Bronchial epithelial cell (primary cell): ENCODE data around the gene CAPN1. TPM values are rescaled to one million over a fixed set of nuclear protein-coding genes. Genes with fewer than 3 reads are reported as not detected.

Experiments used
- DNase-seq: peaks from one replicate; pipeline ENCODE4 v3.0.0-alpha.2; 2010; ENCODE audit warnings: low read depth
- FAIRE-seq: peaks from 2 replicates; lab custom pipeline; 2011; peaks lifted over from hg19 to GRCh38; lab: Jason Lieb, UNC
- H3K27me3 ChIP-seq: 2 replicates; pipeline ENCODE4 v1.5.1; 2011; ENCODE audit warnings: low read length; ENCODE audit not compliant: control insufficient read depth, insufficient read depth
- H3K36me3 ChIP-seq: 2 replicates; pipeline ENCODE4 v1.5.1; 2011; ENCODE audit warnings: low read length; ENCODE audit not compliant: control insufficient read depth, insufficient read depth
- H3K4me3 ChIP-seq: 2 replicates; pipeline ENCODE4 v1.5.1; 2011; ENCODE audit warnings: mild to moderate bottlenecking, low read depth, low read length, control low read depth
- total RNA-seq: library from RNA; depleted of rRNA; stranded (reverse); fragments of >200 nt; gene quantifications from 2 replicates; pipeline ENCODE4 v1.2.1, GENCODE V29; 2014
- TF ChIP-seq, protein P1 (sequence below): IDR thresholded peaks from 2 replicates; pipeline ENCODE4 v1.5.1; 2011; ENCODE audit warnings: mild to moderate bottlenecking, moderate library complexity, low read length, control low read depth, inconsistent platforms; ENCODE audit not compliant: insufficient read depth, severe bottlenecking

CAPN1 gene
- total RNA-seq, 1 donor from 2014 or later: 136 TPM

DNA sequence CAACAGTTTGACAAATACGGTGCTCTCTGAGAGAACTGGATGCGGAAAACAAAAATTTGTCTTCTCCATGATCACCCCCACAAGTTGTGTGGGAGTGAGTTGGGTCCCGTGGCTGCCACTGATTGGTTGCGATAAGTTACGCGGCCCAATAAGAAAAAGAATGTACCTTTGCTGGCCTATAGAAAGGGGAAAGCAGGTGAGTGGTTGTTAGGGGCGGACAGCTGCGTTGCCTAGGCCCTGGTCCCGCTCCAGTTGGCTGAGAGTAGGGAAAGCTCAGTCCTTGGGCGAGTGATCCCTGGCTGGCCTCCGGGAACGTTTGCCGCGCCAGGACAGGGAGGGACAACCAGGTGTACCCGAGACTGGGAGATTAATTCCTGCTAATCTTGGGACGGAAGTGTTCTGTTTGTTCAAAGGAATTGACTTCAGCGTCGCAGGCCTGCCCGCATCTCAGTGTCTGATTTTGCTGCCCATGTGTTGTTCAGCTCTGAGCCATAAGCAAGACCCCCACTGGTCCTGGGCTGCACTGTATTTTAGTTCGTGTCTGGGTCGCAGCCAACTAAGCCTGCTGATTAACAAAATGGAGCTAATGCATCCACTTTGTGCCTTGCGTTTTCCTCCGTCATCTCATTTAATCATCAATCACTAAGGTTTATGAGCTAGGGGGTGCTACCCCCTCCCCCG lies 46.6 kb upstream of the CAPN1 start:
- Histone ChIP-seq H3K36me3 (peaks cover 24% of the 10 kb centered on the region), H3K27me3 (no peaks in the 10 kb centered on the region), H3K4me3 (peak overlapping the region; percentile 83)
- FAIRE-seq: peak; percentile 90
- peak; percentile 96 for DNase-seq
- TF ChIP-seq, protein P1, sequence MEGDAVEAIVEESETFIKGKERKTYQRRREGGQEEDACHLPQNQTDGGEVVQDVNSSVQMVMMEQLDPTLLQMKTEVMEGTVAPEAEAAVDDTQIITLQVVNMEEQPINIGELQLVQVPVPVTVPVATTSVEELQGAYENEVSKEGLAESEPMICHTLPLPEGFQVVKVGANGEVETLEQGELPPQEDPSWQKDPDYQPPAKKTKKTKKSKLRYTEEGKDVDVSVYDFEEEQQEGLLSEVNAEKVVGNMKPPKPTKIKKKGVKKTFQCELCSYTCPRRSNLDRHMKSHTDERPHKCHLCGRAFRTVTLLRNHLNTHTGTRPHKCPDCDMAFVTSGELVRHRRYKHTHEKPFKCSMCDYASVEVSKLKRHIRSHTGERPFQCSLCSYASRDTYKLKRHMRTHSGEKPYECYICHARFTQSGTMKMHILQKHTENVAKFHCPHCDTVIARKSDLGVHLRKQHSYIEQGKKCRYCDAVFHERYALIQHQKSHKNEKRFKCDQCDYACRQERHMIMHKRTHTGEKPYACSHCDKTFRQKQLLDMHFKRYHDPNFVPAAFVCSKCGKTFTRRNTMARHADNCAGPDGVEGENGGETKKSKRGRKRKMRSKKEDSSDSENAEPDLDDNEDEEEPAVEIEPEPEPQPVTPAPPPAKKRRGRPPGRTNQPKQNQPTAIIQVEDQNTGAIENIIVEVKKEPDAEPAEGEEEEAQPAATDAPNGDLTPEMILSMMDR: no peak

DNA sequence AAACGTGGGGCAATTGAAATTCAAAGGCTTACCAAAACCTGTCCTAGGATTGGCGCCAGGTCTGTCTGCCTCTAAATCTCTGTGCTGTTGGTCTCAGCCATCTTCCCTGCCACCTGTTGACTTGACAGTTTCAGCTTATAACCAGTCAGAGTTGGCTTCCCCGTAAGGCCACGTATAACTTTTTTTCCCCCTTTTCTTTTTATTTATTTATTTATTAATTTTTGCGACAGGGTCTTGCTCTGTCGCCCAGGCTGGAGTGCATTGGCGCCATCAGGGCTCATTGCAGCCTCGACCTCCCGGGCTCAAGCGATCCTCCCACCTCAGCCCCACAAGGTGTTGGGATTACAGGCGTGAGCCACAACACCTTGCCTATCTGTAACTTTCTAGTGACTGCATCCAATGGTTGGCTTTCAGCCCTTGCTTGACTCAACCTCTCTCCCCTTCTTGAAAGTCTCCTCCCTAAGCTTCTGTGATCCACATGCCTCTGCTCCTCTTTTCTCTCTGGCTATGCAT lies 46.0 kb upstream of the CAPN1 start:
- FAIRE-seq: no peak
- Histone ChIP-seq H3K4me3 (peak overlapping the region; percentile 83), H3K27me3 (no peaks in the 10 kb centered on the region), H3K36me3 (peaks cover 20% of the 10 kb centered on the region)
- DNase-seq: no peak
- TF ChIP-seq, protein P1: no peak

DNA sequence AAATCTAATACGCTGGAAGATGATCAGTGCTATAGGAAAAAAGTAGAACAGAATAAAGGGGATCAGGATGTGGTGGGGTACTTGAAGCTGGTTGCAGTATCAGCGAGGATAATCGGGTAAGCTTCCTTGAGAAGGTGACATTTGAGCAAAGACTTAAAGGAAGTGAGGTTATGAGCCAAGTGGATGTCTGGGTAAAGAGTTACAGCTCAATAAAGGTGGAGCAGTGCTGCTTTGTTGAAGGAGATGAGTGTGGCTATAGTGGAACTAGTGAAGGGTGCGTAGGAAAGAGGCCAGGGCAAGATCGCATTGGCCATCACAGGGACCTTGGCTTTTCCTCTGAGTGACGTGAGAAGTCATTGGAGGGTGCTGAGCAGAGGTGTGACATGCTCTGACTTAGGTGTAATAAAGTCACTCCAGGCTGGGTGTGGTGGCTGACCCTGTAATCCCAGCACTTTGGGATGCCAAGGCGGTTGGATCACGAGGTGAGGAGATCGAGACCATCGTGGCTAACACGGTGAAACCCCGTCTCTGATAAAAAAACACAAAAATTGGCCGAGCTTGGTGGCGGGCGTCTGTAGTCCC lies 45.1 kb upstream of the CAPN1 start:
- peaks cover 12% of the 10 kb centered on the region for H3K36me3 ChIP-seq
- H3K27me3 ChIP-seq: no peaks in the 10 kb centered on the region
- TF ChIP-seq, protein P1: no peak
- no peak for DNase-seq
- FAIRE-seq: no peak
- H3K4me3 ChIP-seq: no peak overlapping the region

DNA sequence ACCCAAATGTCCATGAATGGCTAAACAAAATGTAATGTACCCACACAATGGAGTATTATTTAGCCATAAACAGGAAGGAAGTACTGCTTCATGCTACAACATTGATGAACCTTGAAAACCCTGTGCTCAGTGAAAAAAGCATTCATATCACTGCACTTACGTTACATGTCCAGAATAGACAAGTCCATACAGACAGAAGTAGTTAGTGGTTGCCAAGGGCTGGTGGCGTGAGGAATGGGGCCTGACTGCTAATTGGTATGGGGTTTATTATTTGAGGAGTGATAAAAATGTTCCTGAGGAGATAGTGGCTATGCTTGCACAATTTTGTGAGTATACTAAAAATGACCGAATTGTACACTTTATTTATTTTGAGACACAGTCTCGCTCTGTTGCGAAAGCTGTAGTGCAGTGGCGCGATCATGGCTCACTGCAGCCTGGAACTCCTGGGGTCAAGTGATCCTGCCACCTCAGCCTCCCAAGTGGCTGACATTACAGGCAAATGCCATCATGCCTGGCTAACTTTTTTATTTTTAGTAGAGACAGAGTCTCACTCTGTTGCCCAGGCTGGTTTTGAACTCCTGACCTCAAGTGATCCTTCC lies 39.7 kb upstream of the CAPN1 start:
- no peak for FAIRE-seq
- H3K4me3 ChIP-seq: no peak overlapping the region
- TF ChIP-seq, protein P1: no peak
- no peak for DNase-seq
- no peaks in the 10 kb centered on the region for H3K27me3 ChIP-seq
- H3K36me3 ChIP-seq: no peaks in the 10 kb centered on the region

DNA sequence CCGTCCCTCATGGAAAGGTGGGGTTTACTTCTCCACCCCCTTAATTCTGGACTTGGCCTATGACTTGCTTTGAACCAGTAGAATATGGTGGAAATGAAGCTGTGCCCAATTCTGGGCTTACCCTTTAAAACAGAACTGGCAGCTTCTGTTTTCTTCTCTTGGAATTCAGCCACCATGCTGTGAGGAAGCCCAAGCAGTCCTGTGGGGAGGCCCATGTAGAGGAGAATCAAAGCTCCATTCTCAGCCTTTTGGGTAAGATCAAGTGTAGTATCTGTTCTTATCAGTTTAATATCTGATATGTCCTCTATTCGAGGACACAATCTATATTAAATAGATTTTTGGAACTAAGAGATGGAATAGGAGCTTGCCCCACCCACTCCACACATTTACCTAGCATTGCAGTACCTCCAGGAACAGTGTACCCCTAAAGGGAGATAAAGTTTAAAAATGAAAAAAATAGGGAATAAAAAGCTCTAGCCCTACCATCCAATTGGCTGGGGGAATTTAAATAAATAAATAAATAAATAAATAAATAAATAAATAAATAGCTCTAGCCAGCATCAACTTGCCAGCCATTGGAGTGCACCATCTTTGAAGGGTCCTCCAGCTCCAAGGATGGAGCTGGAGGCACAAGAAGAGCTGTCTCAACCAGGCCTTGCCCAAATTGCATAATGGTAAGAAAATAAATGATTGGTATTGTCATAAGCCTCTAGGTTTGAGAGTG lies 34.2 kb upstream of the CAPN1 start:
- Histone ChIP-seq H3K27me3 (no peaks in the 10 kb centered on the region), H3K36me3 (no peaks in the 10 kb centered on the region), H3K4me3 (no peak overlapping the region)
- DNase-seq (no peak), FAIRE-seq (no peak)
- TF ChIP-seq, protein P1: no peak
